HG03097 (cell line): Measurements from ENCODE around the gene NUDT1.
"Not testable (repeated sequence)": the region's sequence is repeated elsewhere in the genome, so short reads cannot be mapped to it uniquely, and the experiment has no call there.

ENCODE experiments used
- ATAC-seq: cut with Tn5 transposase; IDR thresholded peaks from one replicate; pipeline ENCODE4 v1.9.1; 2021; ENCODE audit not compliant: unreplicated experiment, low FRiP score

Gene NUDT1

GRCh38 chr7:2264158-2264557, 22.1 kb downstream of the NUDT1 start:
- no peak for ATAC-seq

- ATAC-seq, result no peak
Measured at GRCh38 chr7:2266911-2267310, 24.9 kb downstream of the NUDT1 start.

GRCh38 chr7:2269089-2269990, 27.3 kb downstream of the NUDT1 start:
- ATAC-seq, result not testable (repeated sequence)

GRCh38 chr7:2269991-2270460, 28.0 kb downstream of the NUDT1 start:
- no peak for ATAC-seq

- ATAC-seq, result no peak
Measured at GRCh38 chr7:2270495-2270894, 28.5 kb downstream of the NUDT1 start.

- ATAC-seq, result no peak
Measured at GRCh38 chr7:2271273-2272026, 29.4 kb downstream of the NUDT1 start.

GRCh38 chr7:2272031-2272430, 30.0 kb downstream of the NUDT1 start:
- ATAC-seq, result no peak

- no peak for ATAC-seq
Measured at GRCh38 chr7:2273866-2274265, 31.8 kb downstream of the NUDT1 start.

GRCh38 chr7:2274666-2275065, 32.6 kb downstream of the NUDT1 start:
- no peak for ATAC-seq

- no peak for ATAC-seq
Measured at GRCh38 chr7:2275101-2275500, 33.1 kb downstream of the NUDT1 start.

GRCh38 chr7:2276107-2276506, 34.1 kb downstream of the NUDT1 start:
- no peak for ATAC-seq

GRCh38 chr7:2278026-2278425, 36.0 kb downstream of the NUDT1 start:
- no peak for ATAC-seq

GRCh38 chr7:2279896-2280295, 37.9 kb downstream of the NUDT1 start:
- ATAC-seq, result no peak

GRCh38 chr7:2280424-2280823, 38.4 kb downstream of the NUDT1 start:
- ATAC-seq, result no peak

- no peak for ATAC-seq
Measured at GRCh38 chr7:2281541-2281940, 39.5 kb downstream of the NUDT1 start.

GRCh38 chr7:2282185-2282751, 40.2 kb downstream of the NUDT1 start:
- ATAC-seq, result no peak

GRCh38 chr7:2283074-2283473, 41.0 kb downstream of the NUDT1 start:
- ATAC-seq, result no peak

GRCh38 chr7:2287745-2288144, 45.7 kb downstream of the NUDT1 start:
- no peak for ATAC-seq

GRCh38 chr7:2288503-2288902, 46.5 kb downstream of the NUDT1 start:
- peak; percentile 57 for ATAC-seq

GRCh38 chr7:2289111-2289586, 47.1 kb downstream of the NUDT1 start:
- no peak for ATAC-seq

GRCh38 chr7:2289621-2290020, 47.6 kb downstream of the NUDT1 start:
- ATAC-seq, result no peak
